ENCODE measurements around the gene GRM8.

DNA sequence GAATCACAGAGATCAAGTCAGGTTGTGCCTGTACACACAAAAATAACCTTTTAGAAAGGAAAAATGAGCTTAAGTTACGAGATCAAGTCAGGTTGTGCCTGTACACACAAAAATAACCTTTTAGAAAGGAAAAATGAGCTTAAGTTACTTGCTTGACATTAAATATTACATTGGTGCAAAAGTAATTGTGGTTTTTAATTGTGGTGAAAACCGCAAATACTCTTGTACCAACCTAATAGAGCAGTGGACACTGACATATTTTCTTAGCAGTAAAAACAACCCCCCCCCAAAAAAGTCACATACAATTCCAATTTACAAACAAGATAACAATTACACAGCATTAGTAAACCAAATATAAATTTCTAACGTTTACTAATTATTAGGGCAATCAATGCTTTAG, 595.6 kb downstream of the GRM8 start:
- TF ChIP-seq CTCF (IDR thresholded peaks at IDR 0.05), result no peak
- no peak for TF ChIP-seq POLR2A (IDR thresholded peaks at IDR 0.05)
